ENCODE results near the gene DHX35. TPM values are rescaled to one million over a fixed set of nuclear protein-coding genes. Genes with fewer than 3 reads are reported as not detected.

Gene DHX35
- total RNA-seq, 4 donors from 2014 or later, result 16.1 to 17.9 (median 16.4) TPM

DNA sequence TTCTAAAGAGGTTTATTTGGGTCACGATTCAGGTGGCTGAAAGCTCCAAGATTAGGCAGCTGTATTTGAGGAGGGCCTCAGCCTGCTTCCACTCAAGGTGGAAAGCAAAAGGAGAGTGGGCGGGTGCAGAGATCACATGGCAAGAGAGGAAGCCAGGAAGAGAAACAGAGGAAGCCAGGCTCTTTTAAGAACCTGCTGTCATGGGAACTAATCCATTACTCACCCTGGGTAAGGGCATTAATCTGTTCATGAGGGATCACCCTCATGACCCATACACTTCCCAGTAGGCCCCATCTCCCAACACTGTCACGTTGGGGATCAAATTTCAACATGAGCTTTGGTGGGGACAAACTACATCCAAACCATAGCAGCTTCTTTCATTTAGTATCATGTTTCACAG lies 53.9 kb downstream of the DHX35 start:
- H3K27me3 ChIP-seq, result no peaks in the 10 kb centered on the region
- TF ChIP-seq, protein P1, sequence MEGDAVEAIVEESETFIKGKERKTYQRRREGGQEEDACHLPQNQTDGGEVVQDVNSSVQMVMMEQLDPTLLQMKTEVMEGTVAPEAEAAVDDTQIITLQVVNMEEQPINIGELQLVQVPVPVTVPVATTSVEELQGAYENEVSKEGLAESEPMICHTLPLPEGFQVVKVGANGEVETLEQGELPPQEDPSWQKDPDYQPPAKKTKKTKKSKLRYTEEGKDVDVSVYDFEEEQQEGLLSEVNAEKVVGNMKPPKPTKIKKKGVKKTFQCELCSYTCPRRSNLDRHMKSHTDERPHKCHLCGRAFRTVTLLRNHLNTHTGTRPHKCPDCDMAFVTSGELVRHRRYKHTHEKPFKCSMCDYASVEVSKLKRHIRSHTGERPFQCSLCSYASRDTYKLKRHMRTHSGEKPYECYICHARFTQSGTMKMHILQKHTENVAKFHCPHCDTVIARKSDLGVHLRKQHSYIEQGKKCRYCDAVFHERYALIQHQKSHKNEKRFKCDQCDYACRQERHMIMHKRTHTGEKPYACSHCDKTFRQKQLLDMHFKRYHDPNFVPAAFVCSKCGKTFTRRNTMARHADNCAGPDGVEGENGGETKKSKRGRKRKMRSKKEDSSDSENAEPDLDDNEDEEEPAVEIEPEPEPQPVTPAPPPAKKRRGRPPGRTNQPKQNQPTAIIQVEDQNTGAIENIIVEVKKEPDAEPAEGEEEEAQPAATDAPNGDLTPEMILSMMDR (IDR thresholded peaks at IDR 0.05), result no peak
- no peak for TF ChIP-seq POLR2A (IDR thresholded peaks at IDR 0.05)
- DNase-seq, result no peak
- H3K27ac ChIP-seq, result no peak overlapping the region
- peaks cover 7 to 18% of the 10 kb centered on the region in 2 donors for H3K36me3 ChIP-seq
- H3K4me1 ChIP-seq, result no peaks in the 10 kb centered on the region
- H3K9me3 ChIP-seq, result no peaks in the 10 kb centered on the region
- intact Hi-C loops (cut with DNase I), result no loop called here
- no peak overlapping the region for H3K4me3 ChIP-seq (replicated peaks in 1 of 3)
- 97 to 98% methylated on average over 3 of the region's 3 CpGs for WGBS, 2 donors

DNA sequence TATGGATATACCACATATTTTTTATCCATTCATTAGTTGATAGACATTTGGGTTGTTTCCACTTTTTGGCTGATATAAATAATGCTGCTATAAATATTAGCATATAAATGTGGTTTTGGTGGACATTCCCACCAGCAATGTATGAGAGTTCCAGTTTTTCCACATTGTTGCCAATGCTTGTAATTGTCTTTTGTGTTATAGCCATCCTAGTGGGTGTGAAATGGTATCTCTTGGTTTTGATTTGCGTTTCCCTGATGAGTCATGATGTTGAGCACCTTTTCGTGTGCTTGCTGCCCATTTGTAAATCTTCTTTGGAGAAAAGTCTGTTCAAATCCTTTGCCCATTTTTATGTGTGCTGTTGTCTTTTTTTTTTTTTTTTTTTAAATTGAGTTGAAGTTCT lies 54.4 kb downstream of the DHX35 start:
- no peak for DNase-seq
- Histone ChIP-seq H3K9me3 (no peaks in the 10 kb centered on the region), H3K27ac (no peak overlapping the region), H3K27me3 (no peaks in the 10 kb centered on the region), H3K4me3 (replicated peaks in 1 of 3) (no peak overlapping the region), H3K36me3 (peaks cover 7 to 18% of the 10 kb centered on the region in 2 donors), H3K4me1 (no peaks in the 10 kb centered on the region)
- intact Hi-C loops (cut with DNase I), result no loop called here
- TF ChIP-seq, protein P1 (IDR thresholded peaks at IDR 0.05), result no peak
- no peak for TF ChIP-seq POLR2A (IDR thresholded peaks at IDR 0.05)
- 90 to 98% methylated on average over 2 of the region's 2 CpGs for WGBS, 2 donors

DNA sequence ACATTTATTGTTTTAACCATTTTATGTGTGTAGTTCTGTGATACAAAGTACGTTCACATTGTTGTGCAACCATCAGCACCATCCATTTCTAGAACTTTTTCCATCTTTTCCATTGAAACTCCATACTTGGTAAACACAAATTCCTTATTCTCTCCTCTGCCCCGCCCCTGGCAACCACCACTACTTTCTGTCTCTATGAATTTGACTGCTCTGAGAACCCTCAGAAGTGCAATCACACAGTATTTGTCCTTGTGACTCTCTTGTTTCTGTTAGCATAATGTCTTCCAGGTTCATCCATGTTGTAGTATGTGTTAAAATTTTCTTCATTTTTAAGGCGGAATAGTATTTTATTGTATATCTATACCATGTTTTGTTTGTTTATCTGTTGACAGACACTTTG lies 56.9 kb downstream of the DHX35 start:
- peaks cover 28 to 41% of the 10 kb centered on the region in 2 donors for H3K36me3 ChIP-seq
- WGBS, 2 donors, result 95 to 97% methylated on average over 3 of the region's 3 CpGs
- TF ChIP-seq, protein P1 (IDR thresholded peaks at IDR 0.05), result no peak
- TF ChIP-seq POLR2A (IDR thresholded peaks at IDR 0.05), result no peak

DNA sequence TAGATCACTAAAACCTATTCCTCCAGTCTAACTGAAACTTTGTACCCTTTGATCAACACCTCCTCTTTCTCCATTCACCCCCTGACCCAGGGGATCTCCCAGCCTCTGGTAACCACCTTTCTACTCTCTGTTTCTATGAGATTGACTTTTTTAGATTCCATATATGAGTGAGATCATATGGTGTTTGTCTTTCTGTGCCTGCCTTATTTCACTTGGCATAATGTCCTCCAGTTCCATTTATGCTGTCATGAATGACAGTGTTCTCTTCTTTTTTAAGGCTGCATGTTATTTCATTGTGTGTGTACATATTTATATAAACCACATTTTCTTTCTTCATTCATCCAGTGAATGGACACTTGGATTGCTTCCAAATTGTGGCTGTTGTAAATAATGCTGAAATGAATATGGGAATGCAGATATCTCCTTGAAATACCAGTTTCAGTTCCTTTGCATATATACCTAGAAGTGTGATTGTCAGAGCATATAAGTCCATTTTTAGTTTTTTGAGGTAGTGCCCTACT lies 57.7 kb downstream of the DHX35 start:
- TF ChIP-seq, protein P1 (IDR thresholded peaks at IDR 0.05), result no peak
- TF ChIP-seq POLR2A (IDR thresholded peaks at IDR 0.05), result no peak
- Histone ChIP-seq H3K4me3 (replicated peaks in 1 of 3) (no peak overlapping the region), H3K27ac (no peak overlapping the region), H3K27me3 (no peaks in the 10 kb centered on the region), H3K36me3 (peaks cover 28 to 44% of the 10 kb centered on the region in 2 donors), H3K4me1 (no peaks in the 10 kb centered on the region), H3K9me3 (no peaks in the 10 kb centered on the region)
- no peak for DNase-seq
- intact Hi-C loops (cut with DNase I), result no loop called here

More for the DNA sequence above, 56.9 kb downstream of the DHX35 start:
- H3K4me3 ChIP-seq (replicated peaks in 1 of 3), result no peak overlapping the region
- DNase-seq, result no peak
- intact Hi-C loops (cut with DNase I), result no loop called here
- no peaks in the 10 kb centered on the region for H3K4me1 ChIP-seq
- H3K27me3 ChIP-seq, result no peaks in the 10 kb centered on the region
- no peak overlapping the region for H3K27ac ChIP-seq
- no peaks in the 10 kb centered on the region for H3K9me3 ChIP-seq

DNA sequence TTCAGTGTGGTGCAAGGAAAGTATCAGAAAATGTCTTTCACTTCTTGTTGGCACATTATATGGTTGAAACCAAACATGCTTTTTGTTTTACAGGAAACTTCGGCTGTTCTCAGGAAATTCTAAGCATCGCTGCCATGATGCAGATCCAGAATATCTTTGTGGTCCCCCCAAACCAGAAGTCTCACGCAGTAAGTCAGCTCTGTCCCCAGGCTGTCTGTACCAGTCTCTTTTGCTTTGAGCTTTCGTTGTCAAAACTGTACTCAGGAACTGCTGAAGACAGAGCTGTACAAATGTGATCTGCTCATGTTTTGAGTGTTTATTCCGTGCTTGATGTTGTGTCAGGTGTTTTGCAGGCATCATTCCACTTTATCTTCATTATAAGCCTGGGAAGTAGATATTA lies 59.6 kb downstream of the DHX35 start:
- DNase-seq, result no peak
- TF ChIP-seq POLR2A (IDR thresholded peaks at IDR 0.05), result no peak
- TF ChIP-seq, protein P1 (IDR thresholded peaks at IDR 0.05), result no peak
- H3K4me1 ChIP-seq, result no peaks in the 10 kb centered on the region
- no peaks in the 10 kb centered on the region for H3K27me3 ChIP-seq
- intact Hi-C loops (cut with DNase I), result no loop called here
- no peak overlapping the region for H3K27ac ChIP-seq
- H3K36me3 ChIP-seq, result peaks cover 28 to 45% of the 10 kb centered on the region in 2 donors
- no peak overlapping the region for H3K4me3 ChIP-seq (replicated peaks in 1 of 3)
- 94 to 95% methylated on average over 5 of the region's 5 CpGs for WGBS, 2 donors
- H3K9me3 ChIP-seq, result no peaks in the 10 kb centered on the region
